Activated naive CD8-positive, alpha-beta T cell (primary cell): ENCODE data around the gene TNFSF12.
A peak's percentile ranks its signal among the peaks of the same experiment; 100 is the strongest.
"Not testable (repeated sequence)": the region's sequence is repeated elsewhere in the genome, so short reads cannot be mapped to it uniquely, and the experiment has no call there.

Experiments used
- H3K27ac Mint-ChIP-seq: one replicate; pipeline ENCODE4 v1.8.0; 2021; ENCODE audit warnings: mixed read lengths
- H3K27me3 Mint-ChIP-seq: one replicate; pipeline ENCODE4 v1.8.0; 2021; ENCODE audit warnings: mixed read lengths
- H3K36me3 Mint-ChIP-seq: one replicate; pipeline ENCODE4 v1.8.0; 2021; ENCODE audit warnings: mixed read lengths
- H3K4me1 Mint-ChIP-seq: one replicate; pipeline ENCODE4 v1.8.0; 2021; ENCODE audit warnings: low read depth, mixed read lengths
- H3K4me3 Mint-ChIP-seq: one replicate; pipeline ENCODE4 v1.8.0; 2021; ENCODE audit warnings: mild to moderate bottlenecking, mixed read lengths
- H3K9me3 Mint-ChIP-seq: one replicate; pipeline ENCODE4 v1.8.0; 2021; ENCODE audit warnings: low read depth, mixed read lengths

TNFSF12 gene

DNA sequence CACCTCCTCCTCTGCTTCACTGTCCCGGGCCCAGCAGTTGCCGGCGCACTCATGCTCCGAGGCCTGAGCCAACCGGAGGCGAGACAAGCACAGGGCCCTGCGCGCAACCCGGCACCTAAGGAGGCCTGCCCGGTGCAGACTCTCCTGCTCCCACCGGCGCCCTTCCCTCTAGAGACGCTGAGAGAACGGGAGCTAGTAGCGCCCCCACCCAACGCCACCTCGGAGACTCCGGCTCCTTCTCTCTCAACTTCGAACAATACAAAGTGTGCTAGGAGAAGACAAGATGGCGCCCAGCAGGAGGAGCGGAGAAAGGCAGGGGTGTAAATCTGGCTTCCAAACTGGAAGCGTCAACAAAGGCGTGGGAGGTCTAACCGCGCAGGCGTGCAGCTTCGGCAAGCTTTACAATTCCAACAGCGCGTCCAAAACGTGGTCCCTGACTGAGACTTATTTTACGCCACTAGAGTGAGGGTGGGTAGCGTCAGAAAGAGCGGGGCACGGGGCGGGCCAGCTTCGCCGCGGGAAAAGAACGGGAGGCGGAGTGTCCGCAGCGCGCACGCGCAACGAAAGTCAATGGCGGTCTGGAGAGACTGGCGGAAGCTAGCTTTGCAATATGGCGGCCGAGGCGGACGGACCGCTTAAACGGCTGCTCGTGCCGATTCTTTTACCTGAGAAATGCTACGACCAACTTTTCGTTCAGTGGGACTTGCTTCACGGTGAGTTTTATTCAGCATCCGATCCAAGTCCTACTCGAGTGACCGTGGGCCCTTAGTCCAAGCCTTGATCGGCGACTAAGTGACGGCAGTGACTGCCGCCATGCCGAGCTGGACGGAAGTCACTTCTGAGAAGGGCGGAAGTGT, 34.6 kb downstream of the TNFSF12 start, which contains the start of gene MPDU1:
Gene MPDU1, plus strand, starts transcription at position 600 of the 857 bp plus-strand sequence. Its CDS starts 11 bp downstream, at position 611.
- Mint-ChIP-seq H3K36me3 (peaks cover 6% of the 10 kb centered on the region), H3K4me3 (peak within 1 kb of the TSS; percentile 100), H3K27me3 (no peaks in the 10 kb centered on the region), H3K4me1 (peaks cover 54% of the 10 kb centered on the region), H3K27ac (peak within 1 kb of the TSS; percentile 100), H3K9me3 (no peaks in the 10 kb centered on the region)

DNA sequence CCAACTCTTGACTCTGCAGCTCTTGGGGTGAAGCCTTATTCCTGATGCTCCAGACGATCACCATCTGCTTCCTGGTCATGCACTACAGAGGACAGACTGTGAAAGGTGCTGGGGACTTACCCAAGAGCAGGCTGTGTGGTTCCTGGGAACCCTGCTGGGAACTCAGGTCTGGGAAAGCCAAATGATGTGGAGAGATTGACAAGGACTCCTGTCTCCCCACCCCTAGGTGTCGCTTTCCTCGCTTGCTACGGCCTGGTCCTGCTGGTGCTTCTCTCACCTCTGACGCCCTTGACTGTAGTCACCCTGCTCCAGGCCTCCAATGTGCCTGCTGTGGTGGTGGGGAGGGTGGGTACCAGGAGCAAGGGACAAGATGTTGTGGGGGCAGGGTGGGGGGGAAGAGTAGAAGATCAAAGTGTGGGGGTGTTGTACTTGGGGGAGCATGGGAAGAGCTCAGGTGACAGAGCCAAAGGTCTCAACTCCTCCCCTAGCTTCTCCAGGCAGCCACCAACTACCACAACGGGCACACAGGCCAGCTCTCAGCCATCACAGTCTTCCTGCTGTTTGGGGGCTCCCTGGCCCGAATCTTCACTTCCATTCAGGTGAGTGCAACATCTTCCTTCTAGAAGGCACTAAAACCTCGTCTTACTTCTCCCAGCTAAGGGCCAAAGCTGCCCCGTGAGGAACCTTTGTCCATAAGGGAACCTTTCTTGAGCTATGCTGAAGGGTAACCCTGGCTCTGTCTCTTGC, 38.0 kb downstream of the TNFSF12 start:
- Mint-ChIP-seq H3K27ac (no peak overlapping the region), H3K4me1 (peaks cover 26% of the 10 kb centered on the region), H3K36me3 (peaks cover 2% of the 10 kb centered on the region), H3K4me3 (peak overlapping the region; percentile 42), H3K27me3 (no peaks in the 10 kb centered on the region), H3K9me3 (no peaks in the 10 kb centered on the region)

DNA sequence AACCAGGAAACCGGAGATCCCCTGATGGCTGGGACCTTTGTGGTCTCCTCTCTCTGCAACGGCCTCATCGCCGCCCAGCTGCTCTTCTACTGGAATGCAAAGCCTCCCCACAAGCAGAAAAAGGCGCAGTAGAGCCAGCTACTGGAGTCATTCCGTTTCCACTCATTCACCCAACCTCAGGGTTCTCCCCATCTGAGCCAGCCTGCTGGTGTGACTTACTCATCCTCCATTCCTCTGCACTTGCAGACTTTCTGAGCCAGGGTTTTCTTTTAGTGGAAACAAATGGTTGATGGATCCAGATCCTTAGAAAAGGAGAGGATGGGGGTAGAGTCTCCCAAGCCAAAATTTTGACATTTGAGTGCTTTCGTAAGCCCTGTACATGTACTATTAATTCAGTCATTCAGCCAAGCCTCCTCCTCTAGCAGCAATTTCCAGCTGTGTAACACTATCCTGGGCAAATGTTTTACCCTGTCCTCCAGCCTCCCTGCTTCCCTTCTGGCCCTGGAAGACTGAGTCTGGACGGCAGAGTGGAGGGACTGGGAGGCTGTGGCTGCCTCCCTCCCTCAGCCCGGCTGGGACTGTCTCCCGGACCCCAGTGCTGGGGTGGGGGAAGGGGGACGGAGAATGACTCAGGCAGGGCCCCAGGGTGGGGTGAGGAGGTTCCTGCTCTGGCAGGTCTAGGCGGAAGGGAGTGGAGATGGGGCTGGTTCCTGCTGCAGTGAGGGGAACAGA, 38.7 kb downstream of the TNFSF12 start:
- Mint-ChIP-seq H3K9me3 (no peaks in the 10 kb centered on the region), H3K36me3 (peaks cover 2% of the 10 kb centered on the region), H3K27ac (no peak overlapping the region), H3K4me3 (peak overlapping the region; percentile 42), H3K27me3 (no peaks in the 10 kb centered on the region), H3K4me1 (peaks cover 19% of the 10 kb centered on the region)

DNA sequence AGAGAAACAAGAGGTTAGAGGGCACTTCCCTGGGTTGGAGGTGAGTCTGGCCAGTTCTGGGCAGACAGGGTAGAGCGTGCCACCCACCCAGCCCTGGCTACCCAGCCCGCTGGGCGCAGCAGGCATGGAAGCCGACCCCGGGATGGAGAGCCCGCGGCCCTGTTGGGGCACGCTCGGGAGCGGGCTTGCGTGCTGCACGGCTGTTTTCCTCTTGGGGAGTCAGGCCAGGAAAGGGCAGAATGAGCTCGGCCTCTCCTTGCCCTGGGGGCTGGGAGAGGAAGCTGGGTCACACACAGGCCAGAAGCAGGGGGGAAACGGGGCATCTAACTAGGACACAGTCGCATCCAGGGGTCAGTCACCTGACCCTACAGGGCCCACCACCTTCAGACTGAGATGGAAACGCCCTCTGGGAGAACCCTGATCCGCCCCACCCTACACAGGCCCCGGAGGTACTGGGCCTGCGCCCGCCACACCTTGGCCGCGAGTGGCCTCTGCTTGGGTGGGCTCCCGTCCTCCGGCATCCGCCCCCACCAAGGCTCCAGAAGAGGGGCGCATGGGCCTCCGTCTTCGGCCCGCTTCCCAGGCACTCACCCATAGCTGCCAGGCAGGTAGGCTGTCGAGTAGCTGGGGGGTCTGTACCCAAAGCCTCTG, 39.8 kb downstream of the TNFSF12 start:
- Mint-ChIP-seq H3K4me3 (no peak overlapping the region), H3K27ac (no peak overlapping the region), H3K9me3 (no peaks in the 10 kb centered on the region), H3K36me3 (peaks cover 6% of the 10 kb centered on the region), H3K27me3 (no peaks in the 10 kb centered on the region), H3K4me1 (peaks cover 14% of the 10 kb centered on the region)

DNA sequence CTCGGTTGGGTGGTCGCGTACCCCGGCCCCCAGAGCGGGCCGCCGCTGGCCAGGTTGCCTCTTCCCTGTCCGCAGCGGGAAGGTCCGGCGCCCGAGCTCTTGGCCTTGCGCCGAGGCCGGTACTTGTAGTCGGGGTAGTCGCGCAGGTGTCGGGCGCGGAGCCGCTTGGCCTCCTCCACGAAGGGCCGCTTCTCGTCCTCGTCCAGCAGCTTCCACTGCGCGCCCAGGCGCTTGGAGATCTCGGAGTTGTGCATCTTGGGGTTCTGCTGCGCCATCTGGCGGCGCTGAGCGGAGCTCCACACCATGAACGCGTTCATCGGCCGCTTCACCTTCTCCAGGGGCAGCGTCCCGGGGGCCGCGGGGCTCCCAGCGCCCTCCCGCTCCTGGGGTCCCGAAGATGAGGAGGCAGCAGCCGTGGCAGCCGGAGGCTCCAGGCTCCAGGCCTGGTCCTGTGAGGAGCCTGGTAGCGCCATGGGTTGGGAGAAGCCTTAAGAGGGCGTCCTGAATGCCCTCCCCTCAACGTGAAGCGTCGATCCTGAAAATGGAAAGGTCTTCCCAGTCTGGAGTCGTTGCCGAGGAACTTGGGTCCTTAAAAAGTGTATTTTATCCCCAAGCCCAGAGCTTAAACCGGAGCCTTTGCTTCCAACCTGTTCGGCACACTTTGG, 40.5 kb downstream of the TNFSF12 start:
- Mint-ChIP-seq H3K4me3 (no peak overlapping the region), H3K4me1 (peaks cover 10% of the 10 kb centered on the region), H3K27me3 (no peaks in the 10 kb centered on the region), H3K9me3 (no peaks in the 10 kb centered on the region), H3K27ac (no peak overlapping the region), H3K36me3 (peaks cover 10% of the 10 kb centered on the region)

DNA sequence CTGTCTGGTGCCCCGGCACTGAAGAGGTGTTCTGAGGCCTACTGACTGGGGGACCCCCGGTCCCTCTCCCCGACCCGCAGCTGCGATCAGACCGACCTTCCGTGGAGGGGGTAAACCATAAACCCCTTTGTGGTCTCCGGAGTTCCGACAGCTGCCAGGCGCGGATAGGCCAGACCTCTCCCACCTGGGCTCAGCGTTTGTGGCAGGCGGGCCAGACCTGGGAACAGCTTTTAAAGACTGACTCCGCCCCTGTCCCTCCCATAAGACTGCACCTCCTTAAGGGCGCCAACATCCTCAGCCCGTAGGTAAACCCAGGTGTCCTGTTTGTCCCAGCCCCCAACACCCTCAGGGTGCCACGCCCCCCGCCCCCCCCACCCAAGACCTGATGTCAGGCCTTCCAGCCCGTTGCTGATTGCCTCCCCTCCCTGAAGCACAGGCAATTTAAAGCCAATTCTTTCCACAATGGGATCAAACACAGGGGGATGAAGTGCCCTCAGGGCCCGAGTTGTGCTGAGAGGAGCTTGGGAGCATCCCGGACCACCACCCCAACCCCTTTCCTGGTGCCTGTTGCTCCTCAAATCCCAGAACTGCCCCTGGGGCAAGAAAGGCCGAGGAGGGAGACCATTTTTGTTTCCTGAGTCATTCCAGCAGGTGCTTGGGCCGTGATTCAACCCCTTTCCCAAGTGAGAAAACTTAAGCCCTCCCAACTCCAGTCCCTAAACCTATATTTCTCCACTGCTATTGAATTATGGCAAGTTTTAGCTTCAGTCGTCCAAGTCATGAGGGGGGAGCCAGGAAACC, 41.2 kb downstream of the TNFSF12 start, which contains the start of gene SOX15:
Gene SOX15, minus strand, starts transcription at position 204 of the 801 bp plus-strand sequence. CDS start 418 bp downstream, outside the sequence.
- Mint-ChIP-seq H3K27ac (no peak within 1 kb of the TSS), H3K9me3 (no peaks in the 10 kb centered on the region), H3K4me3 (no peak within 1 kb of the TSS), H3K36me3 (peaks cover 9% of the 10 kb centered on the region), H3K4me1 (peaks cover 5% of the 10 kb centered on the region), H3K27me3 (no peaks in the 10 kb centered on the region)

DNA sequence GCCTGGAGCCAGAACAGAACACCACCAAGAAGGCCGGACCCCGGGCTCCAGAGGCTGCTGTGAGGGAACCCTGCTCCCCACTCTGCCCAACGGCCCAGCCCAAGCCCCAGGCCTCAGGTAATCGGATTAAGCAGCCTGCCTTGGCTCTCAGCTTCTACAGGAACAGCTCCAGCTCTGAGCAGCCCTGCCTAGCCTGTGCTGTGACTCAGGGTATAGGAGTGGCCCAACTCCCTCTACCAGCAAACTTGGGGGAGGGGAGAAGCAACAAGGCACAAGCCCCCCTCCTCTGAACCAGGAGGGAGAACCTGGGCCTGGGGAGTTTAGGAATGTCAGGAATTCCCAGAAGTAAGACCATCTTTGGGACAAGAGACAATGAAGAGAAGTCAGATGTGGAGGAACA, 41.9 kb downstream of the TNFSF12 start:
- Mint-ChIP-seq H3K36me3 (peaks cover 9% of the 10 kb centered on the region), H3K4me3 (no peak overlapping the region), H3K27ac (no peak overlapping the region), H3K9me3 (no peaks in the 10 kb centered on the region), H3K4me1 (peaks cover 3% of the 10 kb centered on the region), H3K27me3 (no peaks in the 10 kb centered on the region)

DNA sequence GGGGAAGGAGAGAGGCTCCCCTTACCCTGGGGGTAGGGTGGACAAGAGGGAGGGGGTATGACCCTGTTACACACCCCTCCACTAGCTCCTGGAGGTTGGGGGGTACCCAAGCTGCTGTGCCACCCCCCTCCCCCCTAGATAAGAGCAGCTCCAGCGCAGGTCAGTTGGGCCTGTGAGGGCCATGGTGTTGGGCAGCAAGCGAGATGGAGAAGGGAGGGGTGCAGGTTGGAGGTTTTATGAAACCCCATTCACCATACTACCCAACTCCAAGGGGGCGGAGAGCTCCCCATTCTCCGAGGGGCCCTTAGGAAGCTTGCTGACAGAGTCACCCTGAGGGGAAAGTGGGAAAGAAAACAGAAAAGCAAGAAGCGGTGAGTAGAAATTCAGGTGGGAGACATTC, 42.7 kb downstream of the TNFSF12 start:
- H3K36me3 Mint-ChIP-seq = peaks cover 9% of the 10 kb centered on the region
- H3K27me3 Mint-ChIP-seq = no peaks in the 10 kb centered on the region
- H3K27ac Mint-ChIP-seq = no peak overlapping the region
- peaks cover 2% of the 10 kb centered on the region for H3K4me1 Mint-ChIP-seq
- no peak overlapping the region for H3K4me3 Mint-ChIP-seq
- no peaks in the 10 kb centered on the region for H3K9me3 Mint-ChIP-seq

DNA sequence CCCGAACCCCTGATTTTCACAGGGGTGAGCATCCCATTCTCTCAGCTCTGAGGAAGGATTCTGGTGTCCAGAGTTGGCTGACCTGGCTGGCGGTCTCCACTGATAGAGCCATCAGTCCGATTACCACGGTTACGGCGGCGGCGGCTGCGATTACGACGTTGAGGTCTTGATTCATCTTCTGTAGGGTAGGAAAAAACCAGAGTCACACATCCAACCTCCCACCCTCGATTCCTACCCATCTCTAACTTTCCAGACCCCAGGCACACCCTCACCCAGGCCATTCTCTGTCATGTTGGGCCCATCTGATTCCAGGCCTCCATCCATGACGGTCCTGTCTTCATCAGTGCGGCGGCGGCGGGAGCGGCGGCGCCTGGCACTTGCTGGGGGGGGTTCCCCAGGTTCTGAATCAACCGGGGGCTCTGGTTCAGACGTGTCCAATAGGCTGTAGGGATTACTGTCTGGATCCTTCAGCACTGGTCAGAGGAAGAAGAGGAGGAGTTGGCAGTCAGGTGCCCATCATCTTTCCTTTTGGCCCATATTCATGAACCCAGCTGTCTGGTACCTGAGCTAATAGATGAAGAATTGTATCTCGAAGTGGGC, 43.7 kb downstream of the TNFSF12 start:
- Mint-ChIP-seq H3K27ac (no peak overlapping the region), H3K27me3 (no peaks in the 10 kb centered on the region), H3K4me1 (peaks cover 3% of the 10 kb centered on the region), H3K9me3 (no peaks in the 10 kb centered on the region), H3K4me3 (no peak overlapping the region), H3K36me3 (peaks cover 12% of the 10 kb centered on the region)

DNA sequence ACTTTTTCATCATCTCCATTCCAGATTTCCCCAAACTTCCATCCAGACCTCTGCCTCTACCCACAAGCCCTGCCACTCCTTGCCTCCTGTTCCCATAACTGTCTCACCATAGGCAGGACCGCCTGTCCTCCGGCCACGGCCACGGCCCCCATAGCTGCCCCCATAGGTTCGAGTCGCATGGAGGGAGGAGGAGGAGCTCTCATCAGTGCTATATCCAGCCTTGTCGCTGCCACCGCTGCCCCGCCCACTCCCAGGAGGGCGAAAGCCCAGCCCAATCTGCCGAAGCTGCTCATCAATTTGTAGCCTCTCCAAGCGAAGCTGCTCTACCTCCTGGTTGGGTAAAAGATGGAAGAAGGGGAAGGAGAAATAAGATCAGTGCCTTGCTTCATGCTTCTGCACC, 44.4 kb downstream of the TNFSF12 start:
- H3K4me3 Mint-ChIP-seq = no peak overlapping the region
- no peak overlapping the region for H3K27ac Mint-ChIP-seq
- peaks cover 12% of the 10 kb centered on the region for H3K36me3 Mint-ChIP-seq
- H3K27me3 Mint-ChIP-seq = no peaks in the 10 kb centered on the region
- H3K4me1 Mint-ChIP-seq = peaks cover 2% of the 10 kb centered on the region
- H3K9me3 Mint-ChIP-seq = no peaks in the 10 kb centered on the region

DNA sequence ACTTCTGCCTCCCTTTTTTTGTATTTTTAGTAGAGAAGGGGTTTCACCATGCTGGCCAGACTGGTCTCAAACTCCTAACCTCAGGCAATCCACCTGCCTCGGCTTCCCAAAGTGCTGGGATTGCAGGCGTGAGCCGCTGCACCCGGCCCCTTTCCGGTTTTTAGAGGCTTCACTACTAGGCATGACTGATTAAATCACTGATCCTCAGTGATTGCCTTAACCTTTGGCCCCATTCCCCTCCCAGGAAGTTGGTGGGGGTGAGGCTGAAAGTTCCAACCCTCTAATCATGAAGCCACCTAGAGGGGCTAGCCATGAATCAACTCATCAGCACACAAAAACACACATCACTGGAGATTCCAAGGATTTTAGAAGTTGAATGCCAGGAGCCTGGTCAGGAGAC, 48.7 kb downstream of the TNFSF12 start:
- H3K27me3 Mint-ChIP-seq, H3K4me3 Mint-ChIP-seq, H3K27ac Mint-ChIP-seq, H3K9me3 Mint-ChIP-seq, H3K4me1 Mint-ChIP-seq: not testable (repeated sequence)
- peaks cover 14% of the 10 kb centered on the region for H3K36me3 Mint-ChIP-seq

DNA sequence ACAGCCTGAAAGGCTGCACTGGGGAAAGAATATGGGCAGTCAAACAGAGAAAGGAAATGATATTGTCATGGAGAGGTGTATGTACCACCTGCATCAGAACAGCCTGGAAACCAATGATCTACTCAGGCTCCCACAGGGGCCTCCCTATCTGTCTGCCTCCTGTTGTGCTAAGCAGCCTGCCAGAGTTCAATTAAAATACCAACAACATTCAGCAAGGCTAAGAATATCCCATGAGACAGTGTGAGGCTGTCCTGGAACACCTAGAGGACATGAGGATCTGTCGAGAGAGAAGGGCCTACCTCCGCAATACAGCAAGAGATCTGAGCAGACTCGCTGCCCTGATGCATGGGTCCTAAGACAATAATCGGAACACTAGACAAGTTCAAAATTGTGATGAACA, 57.4 kb downstream of the TNFSF12 start:
- no peaks in the 10 kb centered on the region for H3K9me3 Mint-ChIP-seq
- peaks cover 9% of the 10 kb centered on the region for H3K36me3 Mint-ChIP-seq
- H3K27me3 Mint-ChIP-seq = no peaks in the 10 kb centered on the region
- H3K4me3 Mint-ChIP-seq = no peak overlapping the region
- peak overlapping the region; percentile 61 for H3K27ac Mint-ChIP-seq
- peaks cover 17% of the 10 kb centered on the region for H3K4me1 Mint-ChIP-seq
